NB4 (cell line): ENCODE data around the gene NTM.

Experiments
- DNase-seq: peaks from one replicate; pipeline ENCODE4 v3.0.0; 2010; ENCODE audit warnings: low read depth
- H3K4me3 ChIP-seq: one replicate; pipeline ENCODE4 v1.5.1; 2011; ENCODE audit warnings: mild to moderate bottlenecking, low read depth, low read length, moderate library complexity
- CTCF ChIP-seq: IDR thresholded peaks from one replicate; pipeline ENCODE4 v1.5.1; 2012; ENCODE audit warnings: low read depth, low read length
- MYC ChIP-seq: IDR thresholded peaks from 2 replicates; pipeline ENCODE4 v1.6.1; 2011; ENCODE audit warnings: low read depth, low read length
- POLR2A ChIP-seq: IDR thresholded peaks from 2 replicates; pipeline ENCODE4 v1.6.1; 2011; ENCODE audit warnings: mild to moderate bottlenecking; ENCODE audit not compliant: insufficient read length; ENCODE audit errors: extremely low read depth
- TF ChIP-seq, protein P1 (sequence below): IDR thresholded peaks from 2 replicates; pipeline ENCODE4 v1.6.1; 2011; ENCODE audit warnings: low read depth, low read length

The NTM gene

GRCh38 chr11:132037956-132038355 lies 667.5 kb downstream of the NTM start:
- no peak for DNase-seq
- H3K4me3 ChIP-seq = no peak overlapping the region
- TF ChIP-seq MYC (no peak), POLR2A (no peak), CTCF (no peak)
- TF ChIP-seq, protein P1, sequence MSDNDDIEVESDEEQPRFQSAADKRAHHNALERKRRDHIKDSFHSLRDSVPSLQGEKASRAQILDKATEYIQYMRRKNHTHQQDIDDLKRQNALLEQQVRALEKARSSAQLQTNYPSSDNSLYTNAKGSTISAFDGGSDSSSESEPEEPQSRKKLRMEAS = no peak

DNA sequence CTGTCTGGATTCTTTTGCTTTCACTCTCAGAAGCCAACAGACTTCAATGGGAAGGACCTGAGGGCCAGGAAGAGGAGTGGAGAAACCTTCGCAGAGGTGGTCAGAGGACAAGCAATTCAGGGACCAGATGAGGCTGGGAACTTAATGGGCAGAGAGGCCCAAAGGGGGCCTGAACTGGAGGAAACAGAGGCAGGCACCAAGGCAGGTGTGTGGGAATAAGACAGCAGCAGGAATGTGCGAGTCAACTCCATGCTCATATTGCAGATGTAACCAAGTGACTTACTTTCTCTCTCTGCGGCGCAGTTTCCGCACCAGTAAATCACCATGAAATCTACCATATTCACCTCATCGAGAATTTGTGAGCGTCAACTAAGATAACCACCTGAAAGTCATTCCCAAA lies 669.1 kb downstream of the NTM start:
- TF ChIP-seq CTCF (no peak), POLR2A (no peak), MYC (no peak)
- TF ChIP-seq, protein P1 = no peak
- no peak for DNase-seq
- H3K4me3 ChIP-seq = no peak overlapping the region

DNA sequence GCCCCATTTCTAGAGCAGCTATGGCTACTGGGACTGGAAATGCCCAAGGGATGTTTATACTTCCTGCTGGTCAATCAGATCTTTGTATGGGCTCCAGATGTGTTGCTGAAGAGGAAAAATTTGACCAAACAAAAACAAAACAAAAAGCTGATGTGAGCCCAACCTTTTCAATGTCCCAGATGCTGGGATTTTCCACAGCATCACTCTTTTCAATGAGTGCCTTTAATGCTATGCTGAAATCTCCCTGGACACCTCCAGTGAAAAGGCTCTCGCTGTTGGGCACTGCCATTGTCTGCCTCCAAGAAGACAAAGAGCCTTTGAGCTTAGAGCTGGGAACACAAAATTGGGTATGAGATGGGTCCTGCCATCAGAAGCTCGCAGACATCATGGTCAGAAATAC lies 671.9 kb downstream of the NTM start:
- TF ChIP-seq CTCF = no peak
- TF ChIP-seq, protein P1 = no peak
- no peak for TF ChIP-seq MYC
- TF ChIP-seq POLR2A = no peak
- no peak overlapping the region for H3K4me3 ChIP-seq
- DNase-seq = no peak

GRCh38 chr11:132043714-132044113 lies 673.3 kb downstream of the NTM start:
- no peak for DNase-seq
- no peak for TF ChIP-seq POLR2A
- TF ChIP-seq, protein P1 = no peak
- TF ChIP-seq CTCF = no peak
- no peak for TF ChIP-seq MYC

GRCh38 chr11:132045107-132045506 lies 674.7 kb downstream of the NTM start:
- no peak for DNase-seq
- TF ChIP-seq, protein P1 = no peak
- TF ChIP-seq POLR2A (no peak), CTCF (no peak), MYC (no peak)

More at GRCh38 chr11:132043714-132044113, 673.3 kb downstream of the NTM start:
- H3K4me3 ChIP-seq = no peak overlapping the region

GRCh38 chr11:132046288-132046865 lies 676.0 kb downstream of the NTM start:
- TF ChIP-seq CTCF (no peak), MYC (no peak), POLR2A (no peak)
- TF ChIP-seq, protein P1 = no peak
- DNase-seq = no peak
- H3K4me3 ChIP-seq = no peak overlapping the region

More at GRCh38 chr11:132045107-132045506, 674.7 kb downstream of the NTM start:
- no peak overlapping the region for H3K4me3 ChIP-seq
